ENCODE results near the gene NME2.

- no peak for TF ChIP-seq EZH2phosphoT487 (IDR thresholded peaks at IDR 0.05; ENCODE audit: borderline replicate concordance)
- TF ChIP-seq, protein P1, sequence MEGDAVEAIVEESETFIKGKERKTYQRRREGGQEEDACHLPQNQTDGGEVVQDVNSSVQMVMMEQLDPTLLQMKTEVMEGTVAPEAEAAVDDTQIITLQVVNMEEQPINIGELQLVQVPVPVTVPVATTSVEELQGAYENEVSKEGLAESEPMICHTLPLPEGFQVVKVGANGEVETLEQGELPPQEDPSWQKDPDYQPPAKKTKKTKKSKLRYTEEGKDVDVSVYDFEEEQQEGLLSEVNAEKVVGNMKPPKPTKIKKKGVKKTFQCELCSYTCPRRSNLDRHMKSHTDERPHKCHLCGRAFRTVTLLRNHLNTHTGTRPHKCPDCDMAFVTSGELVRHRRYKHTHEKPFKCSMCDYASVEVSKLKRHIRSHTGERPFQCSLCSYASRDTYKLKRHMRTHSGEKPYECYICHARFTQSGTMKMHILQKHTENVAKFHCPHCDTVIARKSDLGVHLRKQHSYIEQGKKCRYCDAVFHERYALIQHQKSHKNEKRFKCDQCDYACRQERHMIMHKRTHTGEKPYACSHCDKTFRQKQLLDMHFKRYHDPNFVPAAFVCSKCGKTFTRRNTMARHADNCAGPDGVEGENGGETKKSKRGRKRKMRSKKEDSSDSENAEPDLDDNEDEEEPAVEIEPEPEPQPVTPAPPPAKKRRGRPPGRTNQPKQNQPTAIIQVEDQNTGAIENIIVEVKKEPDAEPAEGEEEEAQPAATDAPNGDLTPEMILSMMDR (conservative IDR thresholded peaks at IDR 0.05; ENCODE audit: low read length), result no peak
Observed at GRCh38 chr17:51191895-51192294, 25.7 kb downstream of the NME2 start.

Data from Loucy (cell line).